GM12892 (cell line): Measurements from ENCODE around the gene IRX2. TPM values are rescaled to one million over a fixed set of nuclear protein-coding genes. Genes with fewer than 3 reads are reported as not detected.

Source experiments
- DNase-seq: peaks from one replicate; pipeline ENCODE4 v3.0.0; 2011; ENCODE audit not compliant: insufficient read length
- FAIRE-seq: peaks from 2 replicates; lab custom pipeline; 2011; peaks lifted over from hg19 to GRCh38; lab: Jason Lieb, UNC
- POLR2A ChIP-seq: IDR thresholded peaks from 2 replicates; pipeline ENCODE4 v1.6.1; 2011; ENCODE audit warnings: low read depth, low read length, control low read depth
- POLR2AphosphoS5 ChIP-seq: IDR thresholded peaks from 2 replicates; pipeline ENCODE4 v1.6.1; 2011; ENCODE audit warnings: low read depth, low read length, control low read depth
- TAF1 ChIP-seq: IDR thresholded peaks from 2 replicates; pipeline ENCODE4 v1.6.1; 2011; ENCODE audit warnings: low read depth, mild to moderate bottlenecking, control low read depth, low read length, borderline replicate concordance
- polyA plus RNA-seq: library from polyadenylated mRNA; unstranded; fragments of >200 nt; gene quantifications from one replicate; pipeline ENCODE4 v1.2.1, GENCODE V29; 2012; ENCODE audit warnings: missing spikeins, inconsistent platforms; ENCODE audit not compliant: missing spikeins

Gene IRX2
- polyA plus RNA-seq, result not detected

GRCh38 chr5:2751592-2752021, at the start of gene IRX2:
IRX2 (minus strand) TSS chr5:2751677; CDS start chr5:2751413, 264 bp downstream.
- no peak for FAIRE-seq
- DNase-seq, result no peak

DNA sequence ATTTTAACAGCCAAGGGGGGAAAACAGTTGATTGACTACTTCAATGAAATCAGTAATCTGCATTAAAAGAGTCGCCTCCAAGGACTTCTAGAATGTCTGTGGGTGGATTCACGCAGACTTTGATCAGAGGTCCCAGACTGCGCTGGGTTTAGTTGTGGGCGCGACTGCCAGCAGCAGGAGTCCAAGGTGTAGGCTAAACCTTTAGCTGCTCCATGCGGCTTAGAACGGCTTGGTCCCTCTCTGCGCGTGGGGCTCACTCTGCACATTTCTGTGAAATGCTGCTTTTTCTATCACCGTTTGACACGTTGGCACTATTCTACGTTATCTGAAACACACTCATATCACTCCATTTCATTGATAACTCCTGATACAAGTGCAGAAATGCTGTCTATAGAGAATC, 48.6 kb upstream of the IRX2 start:
- TF ChIP-seq TAF1 (no peak), POLR2A (no peak), POLR2AphosphoS5 (no peak)
- FAIRE-seq (no peak), DNase-seq (no peak)

More at GRCh38 chr5:2751592-2752021, at the start of gene IRX2:
- no peak for TF ChIP-seq TAF1
- TF ChIP-seq POLR2A, result no peak
- no peak for TF ChIP-seq POLR2AphosphoS5

GRCh38 chr5:2797981-2798380, 46.5 kb upstream of the IRX2 start:
- FAIRE-seq (no peak), DNase-seq (no peak)
- TF ChIP-seq POLR2A (no peak), POLR2AphosphoS5 (no peak), TAF1 (no peak)

DNA sequence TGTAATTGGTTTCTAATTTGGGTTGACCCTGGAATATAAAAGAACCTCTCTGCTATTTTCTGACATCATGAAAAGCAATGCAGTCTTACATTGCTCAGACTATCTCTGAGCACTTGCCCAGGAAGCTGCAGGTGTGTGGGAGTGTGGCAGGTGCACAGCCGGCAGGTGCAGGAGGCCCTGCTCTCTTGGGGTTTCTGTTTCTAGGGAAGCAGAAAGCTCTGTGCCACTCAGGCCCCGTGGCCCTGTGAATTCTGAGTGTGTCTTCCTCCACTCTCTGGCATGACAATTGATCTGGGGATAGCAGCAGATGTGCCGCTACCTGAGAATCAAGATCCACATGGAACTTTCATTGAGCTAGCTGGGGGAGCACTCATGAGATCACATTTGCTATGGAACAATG, 45.7 kb upstream of the IRX2 start:
- TF ChIP-seq POLR2A (no peak), POLR2AphosphoS5 (no peak)
- DNase-seq, result no peak
- no peak for FAIRE-seq

DNA sequence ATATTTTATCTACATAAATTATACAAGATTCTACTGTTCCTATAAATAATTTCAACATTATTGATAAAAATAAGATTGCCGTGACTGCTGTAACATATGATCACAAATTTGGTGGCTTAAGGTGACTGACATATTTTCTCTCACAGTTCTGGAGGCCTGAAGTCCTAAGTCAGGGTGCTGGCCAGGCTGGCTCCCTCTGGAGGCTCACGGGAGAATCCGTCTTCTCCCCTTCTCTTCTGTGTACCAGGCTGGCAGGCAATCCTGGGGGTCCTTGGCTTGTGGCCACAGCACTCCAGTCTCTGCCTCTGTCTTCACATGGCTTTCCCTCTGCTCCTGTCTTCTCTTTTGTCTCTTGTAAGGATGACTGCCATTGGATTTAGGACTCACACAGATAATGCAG, 31.7 kb upstream of the IRX2 start:
- no peak for DNase-seq
- TF ChIP-seq TAF1 (no peak), POLR2A (no peak), POLR2AphosphoS5 (no peak)

GRCh38 chr5:2782658-2783057, 31.2 kb upstream of the IRX2 start:
- FAIRE-seq, result no peak
- DNase-seq, result no peak
- TF ChIP-seq POLR2AphosphoS5, result no peak
- TF ChIP-seq POLR2A, result no peak
- no peak for TF ChIP-seq TAF1

More for the DNA sequence above, 31.7 kb upstream of the IRX2 start:
- FAIRE-seq, result no peak

DNA sequence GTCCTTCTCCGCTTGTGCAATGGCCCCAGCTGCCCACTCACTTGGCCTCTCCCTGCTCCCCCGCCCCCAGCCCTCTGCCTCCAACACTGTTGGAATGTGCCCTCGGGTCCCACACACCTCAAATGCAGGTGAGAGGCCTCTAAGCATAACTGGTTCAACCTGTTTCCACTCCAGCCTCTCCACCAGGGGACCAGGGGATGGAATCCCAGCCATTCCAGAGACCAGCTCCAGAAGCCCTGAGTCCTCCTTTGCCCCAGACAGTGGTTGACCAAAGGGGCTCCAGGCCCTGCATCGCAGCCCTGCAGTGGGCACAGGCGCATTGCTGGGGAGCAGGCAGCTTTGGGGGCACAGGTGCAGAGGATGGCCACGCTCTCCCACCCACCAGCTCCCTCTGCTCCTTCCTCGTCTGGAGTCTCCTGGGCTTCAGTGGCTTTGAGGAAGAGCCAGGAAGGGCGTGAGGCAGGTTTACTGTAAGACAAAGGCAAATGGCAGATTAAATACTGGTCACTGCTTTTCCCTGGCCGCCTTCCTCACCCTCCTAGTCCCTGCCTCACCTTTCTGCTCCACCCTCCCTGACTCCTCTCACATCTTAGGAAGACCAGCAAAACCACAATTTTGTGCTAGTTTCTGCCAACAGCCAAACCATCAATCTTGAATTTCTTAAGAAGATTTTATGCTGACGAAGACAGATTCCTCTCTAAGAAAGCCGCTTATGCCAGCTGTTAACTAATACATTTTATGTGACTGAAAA, 29.1 kb upstream of the IRX2 start:
- TF ChIP-seq POLR2A, result no peak
- no peak for TF ChIP-seq POLR2AphosphoS5
- no peak for TF ChIP-seq TAF1
- DNase-seq (no peak), FAIRE-seq (no peak)

- TF ChIP-seq TAF1 (no peak), POLR2AphosphoS5 (no peak), POLR2A (no peak)
- no peak for FAIRE-seq
- DNase-seq, result no peak
Observed at GRCh38 chr5:2779459-2779858, 28.0 kb upstream of the IRX2 start.

- TF ChIP-seq POLR2AphosphoS5, result no peak
- TF ChIP-seq POLR2A, result no peak
- no peak for TF ChIP-seq TAF1
- FAIRE-seq, result no peak
Observed at GRCh38 chr5:2776337-2777302, 25.1 kb upstream of the IRX2 start.

DNA sequence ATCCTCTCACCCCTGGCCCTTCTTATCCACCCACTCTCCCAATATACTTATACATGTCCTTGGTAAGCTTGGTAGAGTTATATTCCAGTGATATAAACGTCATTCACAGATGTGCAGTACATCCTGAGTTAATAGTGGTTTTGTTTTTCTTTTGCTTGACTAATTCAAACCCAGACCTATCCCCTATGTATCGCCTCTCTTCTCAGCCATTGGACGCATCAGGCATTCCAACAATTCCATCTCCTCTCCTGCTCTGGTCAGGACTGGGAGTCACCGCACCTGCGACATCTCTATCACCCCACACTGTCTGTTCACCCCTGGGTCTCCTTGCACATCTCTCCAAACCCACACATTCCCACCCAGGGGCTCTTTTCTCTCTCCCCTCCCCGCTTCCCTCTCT, 21.9 kb upstream of the IRX2 start:
- DNase-seq, result no peak
- no peak for FAIRE-seq
- no peak for TF ChIP-seq POLR2AphosphoS5
- no peak for TF ChIP-seq POLR2A
- TF ChIP-seq TAF1, result no peak

More at GRCh38 chr5:2776337-2777302, 25.1 kb upstream of the IRX2 start:
- no peak for DNase-seq

- DNase-seq (no peak), FAIRE-seq (no peak)
- TF ChIP-seq POLR2A (no peak), TAF1 (no peak), POLR2AphosphoS5 (no peak)
Observed at GRCh38 chr5:2767089-2767488, 15.6 kb upstream of the IRX2 start.

DNA sequence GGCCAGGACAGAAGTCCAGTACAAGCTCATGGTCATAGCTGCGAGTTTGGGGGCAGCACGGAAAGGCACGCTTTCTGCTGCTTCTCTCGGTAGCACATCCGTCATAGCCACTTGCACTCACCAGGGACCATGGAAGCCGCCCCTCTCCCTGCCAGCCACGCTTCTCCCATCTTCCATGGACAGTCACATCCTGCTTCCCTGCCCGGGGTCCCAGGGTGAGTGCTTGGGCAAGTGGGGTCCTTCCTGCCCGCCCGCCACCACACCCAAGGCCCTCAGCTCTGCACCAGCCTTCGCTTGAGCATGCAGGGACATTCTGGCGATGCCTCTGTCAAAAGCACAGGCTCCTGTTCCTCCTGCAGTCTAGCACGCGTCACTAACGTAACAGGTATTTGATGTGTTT, 13.1 kb upstream of the IRX2 start:
- TF ChIP-seq TAF1 (no peak), POLR2A (no peak)
- no peak for DNase-seq
- FAIRE-seq, result no peak
